Aorta (tissue), 5 donors: Measurements from ENCODE around the gene PPA2. TPM values are rescaled to one million over a fixed set of nuclear protein-coding genes. Genes with fewer than 3 reads are reported as not detected.

ENCODE experiments used
- ATAC-seq: fragments of 200-7000 bp; cut with Tn5 transposase; one replicate; pipeline ENCODE4 v1.9.1; 2022; ENCODE audit warnings: moderate library complexity; ENCODE audit not compliant: low FRiP score
- DNase-seq, 2 donors: peaks; one replicate each; pipeline ENCODE4 v3.0.0-alpha.2; 2020
- H3K27ac ChIP-seq, 2 donors: one replicate each; pipeline ENCODE4 v1.5.1; 2013; ENCODE audit warnings: low read length in 2 of 2, mild to moderate bottlenecking in 2 of 2, moderate library complexity in 2 of 2, control low read depth in 1 of 2, inconsistent platforms in 1 of 2, low read depth in 1 of 2
- H3K27me3 ChIP-seq, 2 donors: one replicate each; pipeline ENCODE4 v1.6.1; 2013; ENCODE audit warnings: control low read depth in 1 of 2, low read length in 1 of 2, mild to moderate bottlenecking in 1 of 2, moderate library complexity in 1 of 2; ENCODE audit not compliant: insufficient read depth in 2 of 2, control insufficient read depth in 1 of 2
- H3K36me3 ChIP-seq, 2 donors: one replicate each; pipeline ENCODE4 v1.6.1; 2013; ENCODE audit warnings: control low read depth in 1 of 2, low read length in 1 of 2, mild to moderate bottlenecking in 1 of 2; ENCODE audit not compliant: insufficient read depth in 2 of 2, control insufficient read depth in 1 of 2
- H3K4me1 ChIP-seq, 2 donors: one replicate each; pipeline ENCODE4 v1.6.1; 2013; ENCODE audit warnings: low read length in 2 of 2, control low read depth in 1 of 2, mild to moderate bottlenecking in 1 of 2, moderate library complexity in 1 of 2; ENCODE audit not compliant: insufficient read depth in 2 of 2, control insufficient read depth in 1 of 2
- H3K4me3 ChIP-seq, 2 donors: one replicate each; pipeline ENCODE4 v1.5.1; 2013; ENCODE audit warnings: low read length in 2 of 2, control low read depth in 1 of 2, mild to moderate bottlenecking in 1 of 2
- H3K9me3 ChIP-seq: one replicate; pipeline ENCODE4 v1.6.1; 2013; ENCODE audit warnings: mild to moderate bottlenecking, low read length; ENCODE audit not compliant: control insufficient read depth
- WGBS, 2 donors: extraction: QIAGEN DNeasy Blood & Tissue Kit; methylation state at CpG; one replicate each; pipeline ENCODE4 v1.1.7; 2013; 5-methylcytosine and 5-hydroxymethylcytosine counted together
- intact Hi-C, 2 donors: fragments of 100-400 bp; cut with DNase I; formaldehyde crosslinking; loops; one replicate each; pipeline versions ENCODE4 v1.14.2 to v1.15.0; 2022
- polyA plus RNA-seq, 2 donors: library from polyadenylated mRNA; stranded (reverse); fragments of 200-250 nt; gene quantifications; one replicate each; pipeline ENCODE4 v1.2.3, GENCODE V29; 2013
- total RNA-seq, 2 donors: library from RNA; stranded (reverse); fragmentation: NEBNext Ultra II Directional; extraction: Animal tissue kit (Norgen Biotek cat#: 25700); gene quantifications; one replicate each; pipeline ENCODE4 v1.2.1, GENCODE V29; 2021
- donor health status: healthy with polysubstance abuse.
- donor health status: Bipolar disorder and iron deficiency.
- donor health status: DM: no; HTN: no; CAD: no.
- donor health status: DM: no; HTN: no; CAD: no.
- donor health status: DM: yes; HTN: yes; CAD: no.

Gene PPA2
- total and polyA plus RNA-seq, 4 donors, result 52.3 to 68.9 (median 63.8) TPM

GRCh38 chr4:105392858-105393257, 81.0 kb downstream of the PPA2 start:
- WGBS, 2 donors, result 62 to 77% methylated on average over 4 of the region's 4 CpGs
- no peak for DNase-seq
- Histone ChIP-seq H3K4me3 (no peak overlapping the region), H3K27ac (no peak overlapping the region), H3K9me3 (no peaks in the 10 kb centered on the region), H3K36me3 (no peaks in the 10 kb centered on the region), H3K4me1 (no peaks in the 10 kb centered on the region), H3K27me3 (no peaks in the 10 kb centered on the region)
- intact Hi-C loops, result no loop called here
- ATAC-seq, result no peak

- peaks cover 0 to 6% of the 10 kb centered on the region in 2 donors for H3K36me3 ChIP-seq
- H3K4me3 ChIP-seq, result no peak overlapping the region
- H3K27me3 ChIP-seq, result no peaks in the 10 kb centered on the region
- WGBS, 2 donors, result 64 to 76% methylated on average over 3 of the region's 3 CpGs
- no peaks in the 10 kb centered on the region for H3K9me3 ChIP-seq
- intact Hi-C loops, result no loop called here
- DNase-seq (no peak), ATAC-seq (no peak)
- no peak overlapping the region for H3K27ac ChIP-seq
- no peaks in the 10 kb centered on the region for H3K4me1 ChIP-seq
These were observed 84.7 kb downstream of the PPA2 start for GRCh38 chr4:105389167-105389566.

- Histone ChIP-seq H3K4me1 (no peaks in the 10 kb centered on the region), H3K27ac (no peak overlapping the region), H3K36me3 (peaks cover 0 to 9% of the 10 kb centered on the region in 2 donors), H3K4me3 (no peak overlapping the region), H3K9me3 (no peaks in the 10 kb centered on the region), H3K27me3 (no peaks in the 10 kb centered on the region)
- DNase-seq, result no peak
- intact Hi-C loops, result no loop called here
- no peak for ATAC-seq
- WGBS, 2 donors, result 95 to 96% methylated on average over 5 of the region's 5 CpGs
These were observed 86.4 kb downstream of the PPA2 start for GRCh38 chr4:105387466-105387865.

- H3K36me3 ChIP-seq, result peaks cover 0 to 9% of the 10 kb centered on the region in 2 donors
These were observed 87.8 kb downstream of the PPA2 start for GRCh38 chr4:105386012-105386411.

GRCh38 chr4:105374071-105374470, 99.8 kb downstream of the PPA2 start:
- no peaks in the 10 kb centered on the region for H3K4me1 ChIP-seq
- no peak for DNase-seq
- WGBS, 2 donors, result 93 to 96% methylated on average over 3 of the region's 3 CpGs
- no peak for ATAC-seq
- no peaks in the 10 kb centered on the region for H3K9me3 ChIP-seq
- H3K4me3 ChIP-seq, result no peak overlapping the region
- intact Hi-C loops, result no loop called here
- no peaks in the 10 kb centered on the region for H3K27me3 ChIP-seq
- H3K36me3 ChIP-seq, result no peaks in the 10 kb centered on the region
- no peak overlapping the region for H3K27ac ChIP-seq

More at GRCh38 chr4:105386012-105386411, 87.8 kb downstream of the PPA2 start:
- Histone ChIP-seq H3K27me3 (no peaks in the 10 kb centered on the region), H3K4me1 (no peaks in the 10 kb centered on the region), H3K27ac (no peak overlapping the region), H3K9me3 (no peaks in the 10 kb centered on the region), H3K4me3 (no peak overlapping the region)
- WGBS, 2 donors, result 76 to 77% methylated on average over 4 of the region's 4 CpGs
- ATAC-seq, result no peak
- intact Hi-C loops, result no loop called here
- no peak for DNase-seq

GRCh38 chr4:105373324-105373723, 100.5 kb downstream of the PPA2 start:
- ATAC-seq, result no peak
- Histone ChIP-seq H3K27me3 (no peaks in the 10 kb centered on the region), H3K9me3 (no peaks in the 10 kb centered on the region), H3K4me1 (no peaks in the 10 kb centered on the region), H3K27ac (no peak overlapping the region), H3K36me3 (peaks cover 2% of the 10 kb centered on the region in 2 donors), H3K4me3 (no peak overlapping the region)
- DNase-seq, result no peak
- intact Hi-C loops, result no loop called here
- WGBS, 2 donors, result 62 to 70% methylated on average over 3 of the region's 3 CpGs

GRCh38 chr4:105369988-105370387, 103.9 kb downstream of the PPA2 start:
- Histone ChIP-seq H3K36me3 (peaks cover 6% of the 10 kb centered on the region in 2 donors), H3K27me3 (no peaks in the 10 kb centered on the region), H3K4me3 (no peak overlapping the region), H3K27ac (no peak overlapping the region), H3K4me1 (no peaks in the 10 kb centered on the region), H3K9me3 (no peaks in the 10 kb centered on the region)
- intact Hi-C loops, result loop anchor here in 1 of 2 donors (10.0 kb wide), 1 partner anchor 1025 kb away; no protein-coding TSS in a partner anchor
- no peak for DNase-seq
- no peak for ATAC-seq
- WGBS, 2 donors, result 25 to 28% methylated on average over 1 of the region's 1 CpG

- DNase-seq (no peak), ATAC-seq (no peak)
- H3K27me3 ChIP-seq, result no peaks in the 10 kb centered on the region
- H3K36me3 ChIP-seq, result peaks cover 0 to 4% of the 10 kb centered on the region in 2 donors
- no peak overlapping the region for H3K27ac ChIP-seq
- peaks cover 0 to 2% of the 10 kb centered on the region in 2 donors for H3K4me1 ChIP-seq
- no peak overlapping the region for H3K4me3 ChIP-seq
- intact Hi-C loops, result loop anchor here in 1 of 2 donors (10.0 kb wide), 1 partner anchor 1034 kb away; no protein-coding TSS in a partner anchor
- no peaks in the 10 kb centered on the region for H3K9me3 ChIP-seq
These were observed 112.8 kb downstream of the PPA2 start for GRCh38 chr4:105361053-105361452.

- H3K4me1 ChIP-seq, result no peaks in the 10 kb centered on the region
- no peak for DNase-seq
- no peaks in the 10 kb centered on the region for H3K27me3 ChIP-seq
- H3K4me3 ChIP-seq, result no peak overlapping the region
- intact Hi-C loops, result no loop called here
- H3K36me3 ChIP-seq, result no peaks in the 10 kb centered on the region
- no peak for ATAC-seq
- H3K9me3 ChIP-seq, result no peaks in the 10 kb centered on the region
- no peak overlapping the region for H3K27ac ChIP-seq
These were observed 116.4 kb downstream of the PPA2 start for GRCh38 chr4:105357258-105357980.
